PFSK-1 (cell line): Measurements from ENCODE around the gene NKAPD1.

ENCODE experiments used
- FOXP2 ChIP-seq: optimal IDR thresholded peaks from 2 replicates; pipeline ENCODE3; 2011; ENCODE audit warnings: borderline replicate concordance, control low read depth, inconsistent platforms; ENCODE audit not compliant: insufficient read depth; ENCODE audit errors: extremely low read length, extremely low read depth
- POLR2AphosphoS5 ChIP-seq: IDR thresholded peaks from 2 replicates; pipeline ENCODE4 v1.6.1; 2012; ENCODE audit warnings: low read depth, mild to moderate bottlenecking, control low read depth, low read length, moderate library complexity
- SIN3A ChIP-seq: IDR thresholded peaks from 2 replicates; pipeline ENCODE4 v1.6.1; 2012; ENCODE audit warnings: mild to moderate bottlenecking, low read length, moderate library complexity, borderline replicate concordance; ENCODE audit not compliant: insufficient read depth
- TAF1 ChIP-seq: IDR thresholded peaks from 2 replicates; pipeline ENCODE4 v1.6.1; 2012; ENCODE audit warnings: low read length, control low read depth, borderline replicate concordance; ENCODE audit not compliant: insufficient read depth
- TF ChIP-seq, protein P1 (sequence below), 2 experiments: IDR thresholded peaks; 2 replicates each; pipeline versions ENCODE4 v1.6.1 to v1.8.0; 2011 to 2012; ENCODE audit warnings: low read depth in 2 of 2, low read length in 2 of 2, control low read depth in 1 of 2, inconsistent platforms in 1 of 2, mild to moderate bottlenecking in 1 of 2, moderate library complexity in 1 of 2; ENCODE audit not compliant: insufficient read depth in 1 of 2

Gene NKAPD1

GRCh38 chr11:112086422-112087191, 12.5 kb downstream of the NKAPD1 start, which contains the start of the genes SDHD and TIMM8B:
Gene SDHD (plus strand): TSS chr11:112086873. CDS start chr11:112086908, 35 bp downstream.
Gene TIMM8B (minus strand): TSS chr11:112086756. CDS start chr11:112086723, 33 bp downstream.
- peak; percentile 99 for TF ChIP-seq TAF1
- TF ChIP-seq, protein P1, sequence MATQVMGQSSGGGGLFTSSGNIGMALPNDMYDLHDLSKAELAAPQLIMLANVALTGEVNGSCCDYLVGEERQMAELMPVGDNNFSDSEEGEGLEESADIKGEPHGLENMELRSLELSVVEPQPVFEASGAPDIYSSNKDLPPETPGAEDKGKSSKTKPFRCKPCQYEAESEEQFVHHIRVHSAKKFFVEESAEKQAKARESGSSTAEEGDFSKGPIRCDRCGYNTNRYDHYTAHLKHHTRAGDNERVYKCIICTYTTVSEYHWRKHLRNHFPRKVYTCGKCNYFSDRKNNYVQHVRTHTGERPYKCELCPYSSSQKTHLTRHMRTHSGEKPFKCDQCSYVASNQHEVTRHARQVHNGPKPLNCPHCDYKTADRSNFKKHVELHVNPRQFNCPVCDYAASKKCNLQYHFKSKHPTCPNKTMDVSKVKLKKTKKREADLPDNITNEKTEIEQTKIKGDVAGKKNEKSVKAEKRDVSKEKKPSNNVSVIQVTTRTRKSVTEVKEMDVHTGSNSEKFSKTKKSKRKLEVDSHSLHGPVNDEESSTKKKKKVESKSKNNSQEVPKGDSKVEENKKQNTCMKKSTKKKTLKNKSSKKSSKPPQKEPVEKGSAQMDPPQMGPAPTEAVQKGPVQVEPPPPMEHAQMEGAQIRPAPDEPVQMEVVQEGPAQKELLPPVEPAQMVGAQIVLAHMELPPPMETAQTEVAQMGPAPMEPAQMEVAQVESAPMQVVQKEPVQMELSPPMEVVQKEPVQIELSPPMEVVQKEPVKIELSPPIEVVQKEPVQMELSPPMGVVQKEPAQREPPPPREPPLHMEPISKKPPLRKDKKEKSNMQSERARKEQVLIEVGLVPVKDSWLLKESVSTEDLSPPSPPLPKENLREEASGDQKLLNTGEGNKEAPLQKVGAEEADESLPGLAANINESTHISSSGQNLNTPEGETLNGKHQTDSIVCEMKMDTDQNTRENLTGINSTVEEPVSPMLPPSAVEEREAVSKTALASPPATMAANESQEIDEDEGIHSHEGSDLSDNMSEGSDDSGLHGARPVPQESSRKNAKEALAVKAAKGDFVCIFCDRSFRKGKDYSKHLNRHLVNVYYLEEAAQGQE (IDR thresholded peaks at IDR 0.05; ENCODE audit: insufficient read depth in 1 of 2, low read depth in 2 of 2, low read length in 2 of 2): peak in 1 of 2 experiments; percentile 61; a peak in 2 of 4 replicates
- peak; percentile 93 for TF ChIP-seq POLR2AphosphoS5
- TF ChIP-seq FOXP2: no peak
- peak; percentile 92; the same call in 1 of the 2 replicates for TF ChIP-seq SIN3A

DNA sequence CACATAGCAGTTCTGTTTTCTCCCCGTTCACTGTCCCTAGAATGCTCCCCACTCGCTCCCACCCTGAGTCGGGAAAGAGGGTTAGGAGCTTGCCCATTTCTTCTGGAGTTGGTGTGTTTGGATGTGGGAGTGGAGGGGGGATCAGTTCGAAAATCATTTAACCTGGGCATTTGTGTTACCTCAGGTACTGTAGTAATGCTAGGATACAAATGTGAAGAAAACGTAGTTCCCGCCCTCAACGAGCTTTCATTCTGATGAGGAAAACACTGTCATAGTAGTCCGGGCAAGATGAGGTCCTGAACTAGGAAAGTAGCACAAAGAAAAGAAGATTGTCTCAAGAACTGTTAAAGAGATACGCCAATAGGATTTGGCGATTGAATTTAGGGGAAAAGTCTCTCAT, 13.1 kb downstream of the NKAPD1 start:
- TF ChIP-seq TAF1 (no peak), SIN3A (no peak), POLR2AphosphoS5 (no peak), FOXP2 (no peak)
- TF ChIP-seq, protein P1 (IDR thresholded peaks at IDR 0.05; ENCODE audit: insufficient read depth in 1 of 2, low read depth in 2 of 2, low read length in 2 of 2): no peak

DNA sequence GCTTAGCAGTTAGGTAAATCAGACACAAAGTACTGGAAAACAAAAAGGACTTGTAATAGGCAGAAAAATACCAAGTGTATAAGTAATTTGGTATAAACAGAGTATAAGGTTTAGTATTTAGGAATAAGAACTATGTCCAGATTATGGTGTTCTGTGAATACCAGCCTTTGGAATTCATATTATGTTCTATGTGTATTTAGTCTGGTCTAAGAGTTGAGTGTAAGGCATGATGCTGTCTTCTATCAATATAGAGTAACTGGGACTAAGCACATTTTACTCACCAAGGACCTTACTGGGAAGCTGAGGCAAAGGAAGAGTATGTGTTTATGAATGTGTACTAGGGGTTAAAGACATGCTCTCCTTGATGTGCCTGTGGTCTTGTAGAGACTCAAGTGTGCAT, 22.1 kb downstream of the NKAPD1 start:
- TF ChIP-seq FOXP2 (no peak), POLR2AphosphoS5 (no peak), TAF1 (no peak), SIN3A (no peak)
- TF ChIP-seq, protein P1 (IDR thresholded peaks at IDR 0.05; ENCODE audit: insufficient read depth in 1 of 2, low read depth in 2 of 2, low read length in 2 of 2): no peak

GRCh38 chr11:112097734-112098528, 23.8 kb downstream of the NKAPD1 start:
- TF ChIP-seq FOXP2: no peak
- no peak for TF ChIP-seq POLR2AphosphoS5
- TF ChIP-seq TAF1: no peak
- TF ChIP-seq SIN3A: no peak

DNA sequence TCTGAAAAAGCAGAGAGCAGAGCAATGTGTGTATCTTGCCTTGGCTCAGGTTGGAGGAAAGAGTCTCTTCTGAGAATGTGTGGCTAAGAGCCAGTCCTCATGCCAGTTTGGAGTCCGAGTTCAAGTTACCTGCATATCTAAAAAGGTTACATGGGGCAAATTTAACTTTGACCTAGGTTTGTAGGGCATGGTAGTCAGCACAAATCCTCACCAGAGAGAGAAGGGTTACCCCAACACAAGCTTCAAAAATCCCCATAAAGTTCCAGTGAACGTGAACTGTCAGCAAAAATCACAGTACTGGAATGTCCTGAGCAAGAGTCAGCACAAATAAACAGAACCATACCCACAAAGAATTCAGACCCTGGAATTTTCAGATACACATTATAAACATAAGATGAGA, 26.4 kb downstream of the NKAPD1 start:
- TF ChIP-seq TAF1: no peak

GRCh38 chr11:112103446-112103845, 29.3 kb downstream of the NKAPD1 start:
- no peak for TF ChIP-seq TAF1
- no peak for TF ChIP-seq POLR2AphosphoS5
- TF ChIP-seq, protein P1 (IDR thresholded peaks at IDR 0.05; ENCODE audit: insufficient read depth in 1 of 2, low read depth in 2 of 2, low read length in 2 of 2): no peak
- no peak for TF ChIP-seq SIN3A
- TF ChIP-seq FOXP2: no peak
